GM23338 (cell line): ENCODE results near the gene RPE.

Experiments used
- CREB1 ChIP-seq: fragments of 250-450 bp; sonication (Bioruptor Pico); IDR thresholded peaks from 2 replicates; pipeline ENCODE4 v1.5.0; 2020; ENCODE audit warnings: low read depth, mild to moderate bottlenecking, moderate library complexity
- EZH2 ChIP-seq: fragments of 200-600 bp; sonication (generic); IDR thresholded peaks from one replicate; pipeline ENCODE4 v1.8.0; 2017; ENCODE audit warnings: antibody characterized with exemption, mild to moderate bottlenecking, low read depth; ENCODE audit not compliant: unreplicated experiment
- EZH2phosphoT487 ChIP-seq: fragments of 200-600 bp; sonication (generic); IDR thresholded peaks from one replicate; pipeline ENCODE4 v1.8.1; 2018; ENCODE audit warnings: antibody characterized with exemption; ENCODE audit not compliant: unreplicated experiment
- JUNB ChIP-seq: IDR thresholded peaks from one replicate; pipeline ENCODE4 v1.6.1; 2016; ENCODE audit warnings: antibody characterized with exemption; ENCODE audit not compliant: unreplicated experiment
- POLR2AphosphoS5 ChIP-seq: IDR thresholded peaks from 2 replicates; pipeline ENCODE4 v1.6.1; 2016; ENCODE audit warnings: antibody characterized with exemption, low read depth
- STAT1 ChIP-seq: IDR thresholded peaks from one replicate; pipeline ENCODE4 v1.6.1; 2016; ENCODE audit warnings: antibody characterized with exemption; ENCODE audit not compliant: unreplicated experiment
- ZNF114 ChIP-seq: fragments of 250-450 bp; sonication (Bioruptor Pico); IDR thresholded peaks from 2 replicates; pipeline ENCODE4 v1.5.0; 2020; ENCODE audit warnings: mild to moderate bottlenecking, moderate library complexity
- TF ChIP-seq, protein P1 (sequence below), 2 experiments: fragments of 200-600 bp in 1 of 2; sonication (generic) in 1 of 2; conservative IDR thresholded peaks; 2 replicates each; pipeline versions ENCODE4 v1.5.1 to v1.6.1; 2016 to 2017; ENCODE audit warnings: antibody characterized with exemption in 2 of 2, low read depth in 2 of 2, mild to moderate bottlenecking in 2 of 2, moderate library complexity in 1 of 2
- TF ChIP-seq, protein P2 (sequence below): IDR thresholded peaks from one replicate; pipeline ENCODE4 v1.6.1; 2018; ENCODE audit warnings: antibody characterized with exemption; ENCODE audit not compliant: unreplicated experiment
- TF ChIP-seq, protein P3 (sequence below): fragments of 250-450 bp; sonication (Bioruptor Pico); IDR thresholded peaks from 2 replicates; pipeline ENCODE4 v1.5.0; 2020; ENCODE audit warnings: mild to moderate bottlenecking, moderate library complexity
- TF ChIP-seq, protein P4 (sequence below): IDR thresholded peaks from 2 replicates; pipeline ENCODE4 v1.6.1; 2016; ENCODE audit warnings: antibody characterized with exemption

DNA sequence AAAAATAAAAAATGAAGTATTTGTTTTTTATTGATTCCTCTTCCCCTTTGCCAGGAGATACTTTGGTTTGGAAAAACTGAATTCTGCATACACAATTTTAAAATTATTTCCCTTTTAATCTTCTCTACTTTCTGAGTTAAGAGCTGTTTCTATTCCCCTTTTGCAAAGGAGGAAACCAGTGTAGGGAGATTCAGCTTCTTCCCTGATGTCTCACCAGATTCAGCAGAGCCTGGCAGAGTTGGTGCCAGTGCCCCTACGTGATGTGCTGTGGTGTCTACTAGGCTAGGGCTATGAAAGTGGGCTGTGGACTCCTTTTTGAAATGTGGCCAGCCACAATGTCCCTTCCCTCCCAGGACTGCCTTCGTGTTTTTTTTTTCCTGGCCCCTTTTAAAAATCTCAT is 2.4 kb downstream of the RPE start:
- TF ChIP-seq EZH2 (no peak), POLR2AphosphoS5 (no peak), EZH2phosphoT487 (no peak), CREB1 (CRISPR knock-in tag) (no peak), JUNB (no peak), STAT1 (no peak), ZNF114 (CRISPR knock-in tag) (no peak)
- TF ChIP-seq, protein P1, sequence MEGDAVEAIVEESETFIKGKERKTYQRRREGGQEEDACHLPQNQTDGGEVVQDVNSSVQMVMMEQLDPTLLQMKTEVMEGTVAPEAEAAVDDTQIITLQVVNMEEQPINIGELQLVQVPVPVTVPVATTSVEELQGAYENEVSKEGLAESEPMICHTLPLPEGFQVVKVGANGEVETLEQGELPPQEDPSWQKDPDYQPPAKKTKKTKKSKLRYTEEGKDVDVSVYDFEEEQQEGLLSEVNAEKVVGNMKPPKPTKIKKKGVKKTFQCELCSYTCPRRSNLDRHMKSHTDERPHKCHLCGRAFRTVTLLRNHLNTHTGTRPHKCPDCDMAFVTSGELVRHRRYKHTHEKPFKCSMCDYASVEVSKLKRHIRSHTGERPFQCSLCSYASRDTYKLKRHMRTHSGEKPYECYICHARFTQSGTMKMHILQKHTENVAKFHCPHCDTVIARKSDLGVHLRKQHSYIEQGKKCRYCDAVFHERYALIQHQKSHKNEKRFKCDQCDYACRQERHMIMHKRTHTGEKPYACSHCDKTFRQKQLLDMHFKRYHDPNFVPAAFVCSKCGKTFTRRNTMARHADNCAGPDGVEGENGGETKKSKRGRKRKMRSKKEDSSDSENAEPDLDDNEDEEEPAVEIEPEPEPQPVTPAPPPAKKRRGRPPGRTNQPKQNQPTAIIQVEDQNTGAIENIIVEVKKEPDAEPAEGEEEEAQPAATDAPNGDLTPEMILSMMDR (conservative IDR thresholded peaks at IDR 0.05; ENCODE audit: low read depth in 2 of 2) = no peak
- TF ChIP-seq, protein P2, sequence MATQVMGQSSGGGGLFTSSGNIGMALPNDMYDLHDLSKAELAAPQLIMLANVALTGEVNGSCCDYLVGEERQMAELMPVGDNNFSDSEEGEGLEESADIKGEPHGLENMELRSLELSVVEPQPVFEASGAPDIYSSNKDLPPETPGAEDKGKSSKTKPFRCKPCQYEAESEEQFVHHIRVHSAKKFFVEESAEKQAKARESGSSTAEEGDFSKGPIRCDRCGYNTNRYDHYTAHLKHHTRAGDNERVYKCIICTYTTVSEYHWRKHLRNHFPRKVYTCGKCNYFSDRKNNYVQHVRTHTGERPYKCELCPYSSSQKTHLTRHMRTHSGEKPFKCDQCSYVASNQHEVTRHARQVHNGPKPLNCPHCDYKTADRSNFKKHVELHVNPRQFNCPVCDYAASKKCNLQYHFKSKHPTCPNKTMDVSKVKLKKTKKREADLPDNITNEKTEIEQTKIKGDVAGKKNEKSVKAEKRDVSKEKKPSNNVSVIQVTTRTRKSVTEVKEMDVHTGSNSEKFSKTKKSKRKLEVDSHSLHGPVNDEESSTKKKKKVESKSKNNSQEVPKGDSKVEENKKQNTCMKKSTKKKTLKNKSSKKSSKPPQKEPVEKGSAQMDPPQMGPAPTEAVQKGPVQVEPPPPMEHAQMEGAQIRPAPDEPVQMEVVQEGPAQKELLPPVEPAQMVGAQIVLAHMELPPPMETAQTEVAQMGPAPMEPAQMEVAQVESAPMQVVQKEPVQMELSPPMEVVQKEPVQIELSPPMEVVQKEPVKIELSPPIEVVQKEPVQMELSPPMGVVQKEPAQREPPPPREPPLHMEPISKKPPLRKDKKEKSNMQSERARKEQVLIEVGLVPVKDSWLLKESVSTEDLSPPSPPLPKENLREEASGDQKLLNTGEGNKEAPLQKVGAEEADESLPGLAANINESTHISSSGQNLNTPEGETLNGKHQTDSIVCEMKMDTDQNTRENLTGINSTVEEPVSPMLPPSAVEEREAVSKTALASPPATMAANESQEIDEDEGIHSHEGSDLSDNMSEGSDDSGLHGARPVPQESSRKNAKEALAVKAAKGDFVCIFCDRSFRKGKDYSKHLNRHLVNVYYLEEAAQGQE = no peak
- TF ChIP-seq, protein P3, sequence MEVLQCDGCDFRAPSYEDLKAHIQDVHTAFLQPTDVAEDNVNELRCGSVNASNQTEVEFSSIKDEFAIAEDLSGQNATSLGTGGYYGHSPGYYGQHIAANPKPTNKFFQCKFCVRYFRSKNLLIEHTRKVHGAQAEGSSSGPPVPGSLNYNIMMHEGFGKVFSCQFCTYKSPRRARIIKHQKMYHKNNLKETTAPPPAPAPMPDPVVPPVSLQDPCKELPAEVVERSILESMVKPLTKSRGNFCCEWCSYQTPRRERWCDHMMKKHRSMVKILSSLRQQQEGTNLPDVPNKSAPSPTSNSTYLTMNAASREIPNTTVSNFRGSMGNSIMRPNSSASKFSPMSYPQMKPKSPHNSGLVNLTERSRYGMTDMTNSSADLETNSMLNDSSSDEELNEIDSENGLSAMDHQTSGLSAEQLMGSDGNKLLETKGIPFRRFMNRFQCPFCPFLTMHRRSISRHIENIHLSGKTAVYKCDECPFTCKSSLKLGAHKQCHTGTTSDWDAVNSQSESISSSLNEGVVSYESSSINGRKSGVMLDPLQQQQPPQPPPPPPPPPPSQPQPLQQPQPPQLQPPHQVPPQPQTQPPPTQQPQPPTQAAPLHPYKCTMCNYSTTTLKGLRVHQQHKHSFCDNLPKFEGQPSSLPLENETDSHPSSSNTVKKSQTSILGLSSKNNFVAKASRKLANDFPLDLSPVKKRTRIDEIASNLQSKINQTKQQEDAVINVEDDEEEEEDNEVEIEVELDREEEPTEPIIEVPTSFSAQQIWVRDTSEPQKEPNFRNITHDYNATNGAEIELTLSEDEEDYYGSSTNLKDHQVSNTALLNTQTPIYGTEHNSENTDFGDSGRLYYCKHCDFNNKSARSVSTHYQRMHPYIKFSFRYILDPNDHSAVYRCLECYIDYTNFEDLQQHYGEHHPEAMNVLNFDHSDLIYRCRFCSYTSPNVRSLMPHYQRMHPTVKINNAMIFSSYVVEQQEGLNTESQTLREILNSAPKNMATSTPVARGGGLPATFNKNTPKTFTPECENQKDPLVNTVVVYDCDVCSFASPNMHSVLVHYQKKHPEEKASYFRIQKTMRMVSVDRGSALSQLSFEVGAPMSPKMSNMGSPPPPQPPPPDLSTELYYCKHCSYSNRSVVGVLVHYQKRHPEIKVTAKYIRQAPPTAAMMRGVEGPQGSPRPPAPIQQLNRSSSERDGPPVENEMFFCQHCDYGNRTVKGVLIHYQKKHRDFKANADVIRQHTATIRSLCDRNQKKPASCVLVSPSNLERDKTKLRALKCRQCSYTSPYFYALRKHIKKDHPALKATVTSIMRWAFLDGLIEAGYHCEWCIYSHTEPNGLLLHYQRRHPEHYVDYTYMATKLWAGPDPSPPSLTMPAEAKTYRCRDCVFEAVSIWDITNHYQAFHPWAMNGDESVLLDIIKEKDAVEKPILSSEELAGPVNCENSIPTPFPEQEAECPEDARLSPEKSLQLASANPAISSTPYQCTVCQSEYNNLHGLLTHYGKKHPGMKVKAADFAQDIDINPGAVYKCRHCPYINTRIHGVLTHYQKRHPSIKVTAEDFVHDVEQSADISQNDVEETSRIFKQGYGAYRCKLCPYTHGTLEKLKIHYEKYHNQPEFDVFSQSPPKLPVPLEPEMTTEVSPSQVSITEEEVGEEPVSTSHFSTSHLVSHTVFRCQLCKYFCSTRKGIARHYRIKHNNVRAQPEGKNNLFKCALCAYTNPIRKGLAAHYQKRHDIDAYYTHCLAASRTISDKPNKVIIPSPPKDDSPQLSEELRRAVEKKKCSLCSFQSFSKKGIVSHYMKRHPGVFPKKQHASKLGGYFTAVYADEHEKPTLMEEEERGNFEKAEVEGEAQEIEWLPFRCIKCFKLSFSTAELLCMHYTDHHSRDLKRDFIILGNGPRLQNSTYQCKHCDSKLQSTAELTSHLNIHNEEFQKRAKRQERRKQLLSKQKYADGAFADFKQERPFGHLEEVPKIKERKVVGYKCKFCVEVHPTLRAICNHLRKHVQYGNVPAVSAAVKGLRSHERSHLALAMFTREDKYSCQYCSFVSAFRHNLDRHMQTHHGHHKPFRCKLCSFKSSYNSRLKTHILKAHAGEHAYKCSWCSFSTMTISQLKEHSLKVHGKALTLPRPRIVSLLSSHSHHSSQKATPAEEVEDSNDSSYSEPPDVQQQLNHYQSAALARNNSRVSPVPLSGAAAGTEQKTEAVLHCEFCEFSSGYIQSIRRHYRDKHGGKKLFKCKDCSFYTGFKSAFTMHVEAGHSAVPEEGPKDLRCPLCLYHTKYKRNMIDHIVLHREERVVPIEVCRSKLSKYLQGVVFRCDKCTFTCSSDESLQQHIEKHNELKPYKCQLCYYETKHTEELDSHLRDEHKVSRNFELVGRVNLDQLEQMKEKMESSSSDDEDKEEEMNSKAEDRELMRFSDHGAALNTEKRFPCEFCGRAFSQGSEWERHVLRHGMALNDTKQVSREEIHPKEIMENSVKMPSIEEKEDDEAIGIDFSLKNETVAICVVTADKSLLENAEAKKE (CRISPR knock-in tag) = no peak
- TF ChIP-seq, protein P4, sequence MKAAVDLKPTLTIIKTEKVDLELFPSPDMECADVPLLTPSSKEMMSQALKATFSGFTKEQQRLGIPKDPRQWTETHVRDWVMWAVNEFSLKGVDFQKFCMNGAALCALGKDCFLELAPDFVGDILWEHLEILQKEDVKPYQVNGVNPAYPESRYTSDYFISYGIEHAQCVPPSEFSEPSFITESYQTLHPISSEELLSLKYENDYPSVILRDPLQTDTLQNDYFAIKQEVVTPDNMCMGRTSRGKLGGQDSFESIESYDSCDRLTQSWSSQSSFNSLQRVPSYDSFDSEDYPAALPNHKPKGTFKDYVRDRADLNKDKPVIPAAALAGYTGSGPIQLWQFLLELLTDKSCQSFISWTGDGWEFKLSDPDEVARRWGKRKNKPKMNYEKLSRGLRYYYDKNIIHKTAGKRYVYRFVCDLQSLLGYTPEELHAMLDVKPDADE = no peak
